ENCODE results near the gene NEK2.
A peak's percentile ranks its signal among the peaks of the same experiment; 100 is the strongest.
"Not testable (repeated sequence)": the region's sequence is repeated elsewhere in the genome, so short reads cannot be mapped to it uniquely, and the experiment has no call there.

NEK2 gene

DNA sequence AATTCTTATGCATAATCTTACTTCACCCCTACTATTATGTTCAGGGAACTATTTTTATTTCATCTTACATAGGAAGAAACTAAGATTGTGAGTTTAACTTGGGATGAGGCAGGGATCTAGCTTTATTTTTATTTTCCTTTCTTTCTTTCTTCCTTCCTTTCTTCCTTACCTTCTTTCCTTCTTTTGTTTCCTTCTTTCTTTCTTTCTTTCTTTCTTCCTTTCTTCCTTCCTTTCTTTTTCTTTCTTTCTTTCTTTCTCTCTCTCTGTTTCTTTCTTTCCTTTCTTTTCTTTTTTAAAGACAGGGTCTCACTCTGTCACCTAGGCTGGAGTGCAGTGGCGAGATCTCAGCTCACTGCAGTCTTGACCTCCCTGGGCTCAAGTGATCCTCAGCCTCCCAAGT lies 28.9 kb downstream of the NEK2 start:
- TF ChIP-seq, protein P1, sequence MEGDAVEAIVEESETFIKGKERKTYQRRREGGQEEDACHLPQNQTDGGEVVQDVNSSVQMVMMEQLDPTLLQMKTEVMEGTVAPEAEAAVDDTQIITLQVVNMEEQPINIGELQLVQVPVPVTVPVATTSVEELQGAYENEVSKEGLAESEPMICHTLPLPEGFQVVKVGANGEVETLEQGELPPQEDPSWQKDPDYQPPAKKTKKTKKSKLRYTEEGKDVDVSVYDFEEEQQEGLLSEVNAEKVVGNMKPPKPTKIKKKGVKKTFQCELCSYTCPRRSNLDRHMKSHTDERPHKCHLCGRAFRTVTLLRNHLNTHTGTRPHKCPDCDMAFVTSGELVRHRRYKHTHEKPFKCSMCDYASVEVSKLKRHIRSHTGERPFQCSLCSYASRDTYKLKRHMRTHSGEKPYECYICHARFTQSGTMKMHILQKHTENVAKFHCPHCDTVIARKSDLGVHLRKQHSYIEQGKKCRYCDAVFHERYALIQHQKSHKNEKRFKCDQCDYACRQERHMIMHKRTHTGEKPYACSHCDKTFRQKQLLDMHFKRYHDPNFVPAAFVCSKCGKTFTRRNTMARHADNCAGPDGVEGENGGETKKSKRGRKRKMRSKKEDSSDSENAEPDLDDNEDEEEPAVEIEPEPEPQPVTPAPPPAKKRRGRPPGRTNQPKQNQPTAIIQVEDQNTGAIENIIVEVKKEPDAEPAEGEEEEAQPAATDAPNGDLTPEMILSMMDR (conservative IDR thresholded peaks at IDR 0.05), result no peak
- no peak for TF ChIP-seq ZFX (IDR thresholded peaks at IDR 0.05)
- no peak overlapping the region for H3K27ac ChIP-seq

DNA sequence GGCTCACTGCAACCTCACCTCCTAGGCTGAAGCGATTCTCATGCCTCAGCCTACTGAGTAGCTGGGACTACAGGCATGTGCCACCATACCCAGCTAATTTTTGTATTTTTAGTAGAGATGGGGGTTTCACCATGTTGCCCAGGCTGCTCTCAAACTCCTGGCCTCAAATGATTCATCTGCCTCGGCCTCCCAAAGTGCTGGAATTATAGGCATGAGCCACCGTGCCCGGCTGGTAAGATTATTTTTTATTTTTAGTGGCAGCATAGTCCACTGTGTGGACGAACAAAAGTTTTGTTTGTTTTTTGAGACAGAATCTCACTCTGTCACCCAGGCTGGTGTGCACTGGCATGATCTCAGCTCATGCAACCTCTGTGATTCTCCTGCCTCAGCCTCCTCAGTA lies 29.8 kb downstream of the NEK2 start:
- not testable (repeated sequence) for H3K27ac ChIP-seq

DNA sequence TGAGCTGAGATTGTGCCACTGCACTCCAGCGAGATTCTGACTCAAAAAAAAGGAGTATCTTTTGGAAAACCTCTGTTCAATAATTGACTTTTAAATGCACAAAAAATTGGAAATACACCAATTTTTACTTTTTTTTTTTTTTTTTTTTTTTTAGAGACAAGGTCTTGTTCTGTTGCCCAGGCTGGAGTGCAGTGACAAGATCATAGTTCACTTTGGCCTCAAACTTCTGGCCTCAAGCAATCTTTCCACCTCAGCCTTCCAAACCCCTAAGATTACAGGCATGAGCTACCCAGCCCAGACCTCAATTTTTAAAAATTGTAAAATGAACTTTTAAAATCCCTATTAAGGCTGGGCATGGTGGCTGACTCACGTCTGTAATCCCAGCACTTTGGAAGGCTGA lies 30.8 kb downstream of the NEK2 start:
- TF ChIP-seq, protein P1 (conservative IDR thresholded peaks at IDR 0.05), result no peak
- TF ChIP-seq ZFX (IDR thresholded peaks at IDR 0.05), result no peak
- H3K27ac ChIP-seq, result no peak overlapping the region

DNA sequence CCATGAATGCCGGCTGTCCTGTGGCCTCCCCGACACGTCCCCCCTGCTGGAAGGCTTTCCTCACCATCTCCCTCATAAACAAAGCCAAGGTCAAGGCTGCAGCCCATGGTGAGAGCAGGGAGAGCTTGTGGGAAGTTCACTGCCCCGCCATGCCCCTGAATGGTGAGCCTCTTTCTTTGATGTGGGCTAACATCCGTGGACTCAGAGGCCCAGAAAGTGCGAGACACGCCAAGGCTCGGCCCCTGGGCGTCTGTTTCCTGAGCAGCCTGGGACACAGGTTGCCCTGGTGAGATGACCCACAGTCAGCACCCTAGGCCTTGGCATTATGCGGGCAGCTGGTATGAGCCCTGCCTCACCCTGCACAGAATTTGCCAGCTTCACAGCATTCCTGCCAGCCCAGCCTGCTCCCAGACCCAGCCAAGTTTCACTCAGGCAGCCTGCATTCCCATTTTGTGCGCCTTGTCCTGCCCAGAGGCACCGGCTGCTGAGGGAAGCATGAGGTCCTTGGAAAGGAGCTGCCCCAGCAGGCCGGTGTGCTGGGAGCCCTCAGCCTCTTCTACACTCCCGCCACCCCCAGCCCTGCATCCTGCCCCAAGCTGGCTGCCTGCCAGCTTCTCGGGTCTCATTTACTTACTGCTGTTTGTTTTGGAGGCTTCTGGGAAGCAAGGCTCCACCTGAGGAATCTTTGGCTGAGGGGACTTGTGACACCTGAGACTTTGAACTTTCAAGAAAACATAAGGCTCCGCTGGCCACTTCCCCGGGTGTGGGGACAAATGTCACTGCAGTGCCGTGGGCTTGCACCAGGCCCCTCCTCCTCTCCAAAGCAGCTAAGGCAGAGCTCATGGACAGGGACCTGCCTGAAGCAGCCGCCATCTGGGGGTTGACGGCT lies 31.9 kb downstream of the NEK2 start:
- peak overlapping the region; percentile 45 for H3K27ac ChIP-seq
- TF ChIP-seq ZFX (IDR thresholded peaks at IDR 0.05), result no peak
- TF ChIP-seq, protein P1 (conservative IDR thresholded peaks at IDR 0.05), result no peak

DNA sequence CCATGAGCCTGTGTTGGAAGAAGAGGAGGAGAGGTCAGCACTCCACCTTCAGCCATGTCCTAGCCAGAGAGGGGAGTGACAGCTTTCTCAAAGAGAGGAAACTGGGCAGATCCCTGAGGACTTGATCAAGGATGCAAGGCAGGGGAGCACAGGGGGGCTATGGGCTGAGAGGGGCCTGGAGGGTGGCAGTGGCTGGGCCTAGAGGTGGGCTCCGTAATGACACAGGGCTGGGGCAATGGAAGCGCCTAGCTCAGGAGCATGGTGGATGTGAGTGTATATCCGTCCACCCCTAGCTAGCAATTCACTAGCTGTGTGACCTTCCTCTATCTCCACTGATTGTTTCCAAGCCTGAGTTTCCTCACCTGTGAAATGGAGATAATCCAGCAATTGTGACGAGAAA lies 32.6 kb downstream of the NEK2 start:
- TF ChIP-seq ZFX (IDR thresholded peaks at IDR 0.05), result no peak
- TF ChIP-seq, protein P1 (conservative IDR thresholded peaks at IDR 0.05), result no peak
- peak overlapping the region; percentile 45; the same call in 1 of the 2 replicates for H3K27ac ChIP-seq

DNA sequence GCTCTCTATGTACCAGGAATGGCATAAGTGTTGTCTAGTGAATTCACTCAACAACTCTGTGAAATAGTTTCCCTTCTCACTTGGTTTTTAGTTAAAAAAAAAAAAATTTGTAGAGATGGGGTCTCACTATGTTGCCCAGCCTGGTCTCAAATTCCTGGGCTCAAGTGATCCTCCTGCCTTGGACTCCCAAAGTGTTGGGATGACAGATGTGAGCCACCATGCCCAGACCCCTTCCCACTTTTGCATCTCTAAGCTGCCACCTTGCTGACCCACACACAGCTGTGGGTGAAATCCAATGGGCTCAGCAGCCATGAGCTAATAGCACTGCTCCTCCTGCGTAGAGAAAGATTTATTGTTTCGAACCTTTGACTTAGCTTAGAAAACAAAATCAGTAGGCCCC lies 33.5 kb downstream of the NEK2 start:
- no peak for TF ChIP-seq ZFX (IDR thresholded peaks at IDR 0.05)
- TF ChIP-seq, protein P1 (conservative IDR thresholded peaks at IDR 0.05), result no peak
- H3K27ac ChIP-seq, result no peak overlapping the region

DNA sequence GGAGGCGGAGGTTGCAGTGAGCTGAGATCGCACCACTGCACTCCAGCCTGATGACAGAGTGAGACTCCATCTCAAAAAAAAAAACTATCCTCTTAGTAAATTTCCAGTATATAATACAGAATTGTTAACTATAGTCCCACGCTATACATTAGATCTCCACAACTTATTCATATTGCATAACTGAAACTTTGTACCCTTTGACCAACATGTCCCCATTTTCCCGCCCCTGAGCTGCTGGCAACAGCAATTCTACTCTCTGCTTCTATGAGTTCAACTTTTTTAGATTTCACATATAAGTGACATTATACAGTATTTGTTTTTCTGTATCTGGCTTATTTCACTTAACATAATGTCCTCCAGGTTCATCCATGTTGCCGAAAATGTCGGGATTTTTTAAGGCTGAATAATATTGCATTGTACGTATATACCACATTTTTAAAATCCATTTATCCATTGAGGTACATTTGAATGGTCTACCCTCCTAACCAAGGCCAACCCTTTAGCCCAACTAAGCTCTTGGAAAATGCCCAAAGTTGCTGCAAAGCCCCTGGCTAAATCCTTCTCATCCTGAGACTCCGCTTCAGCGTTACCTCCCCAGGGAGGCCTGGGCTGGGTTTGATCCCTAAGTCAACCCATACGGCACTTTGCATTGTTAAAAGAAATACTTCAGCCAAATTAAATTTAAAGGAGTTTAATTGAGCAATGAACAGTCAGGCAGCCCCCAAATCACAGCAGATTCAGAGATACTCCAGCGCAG lies 34.2 kb downstream of the NEK2 start:
- no peak overlapping the region for H3K27ac ChIP-seq
- TF ChIP-seq, protein P1 (conservative IDR thresholded peaks at IDR 0.05), result no peak
- TF ChIP-seq ZFX (IDR thresholded peaks at IDR 0.05), result no peak
